Type B pancreatic cell (in vitro differentiated cells): ENCODE data around the gene RNF141. TPM values are rescaled to one million over a fixed set of nuclear protein-coding genes. Genes with fewer than 3 reads are reported as not detected.

ENCODE experiments used
- DNase-seq: peaks from one replicate; pipeline ENCODE4 v3.0.0; 2021; ENCODE audit warnings: mixed read lengths; ENCODE audit not compliant: unreplicated experiment; ENCODE audit errors: extremely low spot score
- H3K27ac Mint-ChIP-seq: 2 replicates; pipeline ENCODE4 v1.8.0; 2021; ENCODE audit warnings: mild to moderate bottlenecking, mixed read lengths
- H3K27me3 Mint-ChIP-seq: 2 replicates; pipeline ENCODE4 v1.8.0; 2021; ENCODE audit warnings: mixed read lengths
- H3K36me3 Mint-ChIP-seq: 2 replicates; pipeline ENCODE4 v1.8.0; 2021; ENCODE audit warnings: mixed read lengths
- H3K4me1 Mint-ChIP-seq: one replicate; pipeline ENCODE4 v1.8.0; 2021; ENCODE audit warnings: mixed read lengths; ENCODE audit not compliant: unreplicated experiment
- H3K4me3 Mint-ChIP-seq: 2 replicates; pipeline ENCODE4 v1.8.0; 2021; ENCODE audit warnings: mild to moderate bottlenecking, mixed read lengths
- H3K9me3 Mint-ChIP-seq: 2 replicates; pipeline ENCODE4 v1.8.0; 2021; ENCODE audit warnings: mixed read lengths
- total RNA-seq: library from RNA; stranded (reverse); gene quantifications from 2 replicates; pipeline ENCODE4 v1.2.1, GENCODE V29; 2021; ENCODE audit warnings: low replicate concordance
- TF ChIP-seq, protein P1 (sequence below): fragments of 200-600 bp; sonication (generic); conservative IDR thresholded peaks from 2 replicates; pipeline ENCODE4 v1.5.0; 2021; ENCODE audit warnings: antibody characterized with exemption, mild to moderate bottlenecking

Gene RNF141
- total RNA-seq, 1 donor from 2014 or later = 43.2 TPM

DNA sequence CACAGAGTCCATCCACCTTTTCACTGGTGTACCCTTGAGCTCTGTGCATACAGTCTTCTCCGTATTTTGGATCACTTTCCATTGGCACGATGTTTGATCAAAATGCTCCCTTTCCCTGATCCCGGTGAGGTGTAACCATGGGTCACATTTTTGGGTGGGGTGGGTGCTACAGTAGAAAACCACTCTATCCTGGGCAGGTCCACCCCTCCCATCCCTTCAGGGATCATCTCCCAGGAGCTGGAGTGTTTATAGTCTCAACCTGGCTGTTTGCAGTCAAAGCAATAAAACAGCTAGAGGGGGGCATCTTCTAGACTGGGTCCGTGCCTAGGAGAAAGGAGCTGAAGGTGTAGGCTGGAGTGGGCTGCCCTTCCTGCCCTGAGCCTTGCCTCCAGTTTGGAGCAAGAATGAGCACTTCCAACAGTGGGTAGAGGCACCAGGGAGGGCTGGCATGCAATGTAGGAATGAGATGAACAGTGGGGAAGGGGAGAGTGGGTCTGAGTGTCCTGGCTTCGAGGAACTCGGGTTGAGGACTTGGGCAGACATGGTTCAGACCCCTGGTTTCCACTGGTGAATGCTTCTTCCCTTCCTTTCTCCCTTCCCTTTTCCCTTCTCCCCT, 38.8 kb downstream of the RNF141 start:
- H3K4me3 Mint-ChIP-seq = no peak overlapping the region

DNA sequence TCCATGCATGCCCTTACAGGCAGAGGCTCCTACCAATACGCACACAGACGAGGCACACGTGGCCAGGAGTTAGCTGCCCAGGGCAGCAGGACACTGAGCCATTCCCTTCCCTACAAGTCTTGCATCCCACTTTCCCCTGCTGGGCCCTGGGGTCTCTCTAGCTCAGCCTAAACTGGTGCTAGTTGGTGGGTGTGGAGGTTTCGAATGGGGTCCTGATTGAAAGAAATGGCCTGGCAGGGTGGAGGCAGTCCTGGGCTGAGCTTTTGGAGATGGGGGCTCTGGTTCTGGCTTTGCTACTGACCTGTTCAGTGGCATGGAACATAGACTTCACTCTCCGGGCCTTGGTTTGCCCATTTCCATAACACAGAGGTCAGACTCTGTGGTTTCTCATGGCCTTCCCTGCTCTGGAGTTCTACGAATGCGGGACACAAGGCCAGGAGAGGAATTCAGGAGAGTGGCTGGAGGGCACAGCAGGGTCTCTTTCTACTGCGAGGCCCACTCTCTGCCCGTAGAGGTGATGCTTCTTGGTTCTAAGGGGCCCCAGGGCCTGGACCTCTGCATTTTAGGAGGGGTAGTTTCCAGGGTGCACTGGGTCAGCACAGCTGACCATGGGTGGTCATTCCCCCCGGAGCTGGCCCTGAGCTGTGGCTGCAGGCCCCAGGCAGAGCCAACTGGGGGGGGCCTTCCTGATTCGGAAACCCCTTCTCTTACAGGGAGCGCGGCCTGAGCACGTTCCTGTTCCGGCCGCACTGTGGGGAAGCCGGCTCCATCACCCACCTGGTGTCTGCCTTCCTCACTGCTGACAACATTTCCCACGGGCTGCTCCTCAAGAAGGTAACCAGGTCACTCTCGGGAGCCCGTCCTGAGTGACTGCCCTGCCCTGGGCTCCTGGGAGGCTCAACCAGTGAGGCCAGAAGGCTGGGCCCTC, 40.0 kb downstream of the RNF141 start:
- Mint-ChIP-seq H3K27ac (no peak overlapping the region), H3K9me3 (no peaks in the 10 kb centered on the region), H3K4me1 (peaks cover 19% of the 10 kb centered on the region), H3K4me3 (no peak overlapping the region), H3K36me3 (peaks cover 5% of the 10 kb centered on the region), H3K27me3 (no peaks in the 10 kb centered on the region)
- TF ChIP-seq, protein P1, sequence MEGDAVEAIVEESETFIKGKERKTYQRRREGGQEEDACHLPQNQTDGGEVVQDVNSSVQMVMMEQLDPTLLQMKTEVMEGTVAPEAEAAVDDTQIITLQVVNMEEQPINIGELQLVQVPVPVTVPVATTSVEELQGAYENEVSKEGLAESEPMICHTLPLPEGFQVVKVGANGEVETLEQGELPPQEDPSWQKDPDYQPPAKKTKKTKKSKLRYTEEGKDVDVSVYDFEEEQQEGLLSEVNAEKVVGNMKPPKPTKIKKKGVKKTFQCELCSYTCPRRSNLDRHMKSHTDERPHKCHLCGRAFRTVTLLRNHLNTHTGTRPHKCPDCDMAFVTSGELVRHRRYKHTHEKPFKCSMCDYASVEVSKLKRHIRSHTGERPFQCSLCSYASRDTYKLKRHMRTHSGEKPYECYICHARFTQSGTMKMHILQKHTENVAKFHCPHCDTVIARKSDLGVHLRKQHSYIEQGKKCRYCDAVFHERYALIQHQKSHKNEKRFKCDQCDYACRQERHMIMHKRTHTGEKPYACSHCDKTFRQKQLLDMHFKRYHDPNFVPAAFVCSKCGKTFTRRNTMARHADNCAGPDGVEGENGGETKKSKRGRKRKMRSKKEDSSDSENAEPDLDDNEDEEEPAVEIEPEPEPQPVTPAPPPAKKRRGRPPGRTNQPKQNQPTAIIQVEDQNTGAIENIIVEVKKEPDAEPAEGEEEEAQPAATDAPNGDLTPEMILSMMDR = no peak
- peak; percentile 54 for DNase-seq

More for the DNA sequence above, 38.8 kb downstream of the RNF141 start:
- TF ChIP-seq, protein P1 = no peak
- H3K4me1 Mint-ChIP-seq = peaks cover 19% of the 10 kb centered on the region
- DNase-seq = peak; percentile 39
- no peaks in the 10 kb centered on the region for H3K9me3 Mint-ChIP-seq
- H3K27me3 Mint-ChIP-seq = no peaks in the 10 kb centered on the region
- no peak overlapping the region for H3K27ac Mint-ChIP-seq
- peaks cover 8% of the 10 kb centered on the region for H3K36me3 Mint-ChIP-seq

DNA sequence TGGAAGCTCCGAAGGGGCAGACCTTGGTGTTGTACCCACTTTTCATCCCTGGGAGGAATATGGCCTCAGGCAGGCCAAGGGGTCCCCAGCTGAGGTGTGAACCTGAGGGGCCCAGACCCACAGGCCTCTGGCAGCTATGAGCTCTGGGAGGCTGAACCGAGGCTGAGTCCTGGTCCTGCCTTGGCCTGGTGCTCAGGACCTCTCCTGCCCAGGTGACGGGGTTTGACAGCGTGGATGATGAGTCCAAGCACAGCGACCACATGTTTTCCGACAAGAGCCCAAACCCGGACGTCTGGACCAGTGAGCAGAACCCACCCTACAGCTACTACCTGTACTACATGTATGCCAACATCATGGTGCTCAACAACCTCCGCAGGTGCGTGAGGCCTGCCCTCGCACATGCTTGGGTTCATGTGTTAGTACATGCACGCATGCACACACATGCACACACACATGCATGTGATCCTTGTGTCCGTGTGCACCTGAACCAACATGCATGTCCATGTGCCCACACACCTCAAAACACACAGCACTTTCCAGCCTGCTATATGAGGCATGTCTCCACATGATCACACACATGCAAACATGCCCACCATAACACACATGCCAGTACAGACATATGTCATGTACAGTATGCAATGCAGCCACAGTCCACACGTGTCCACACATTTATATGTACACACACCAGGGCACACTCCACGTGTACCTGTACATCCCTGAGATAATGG, 40.9 kb downstream of the RNF141 start:
- H3K27me3 Mint-ChIP-seq = no peaks in the 10 kb centered on the region
- DNase-seq = no peak
- no peaks in the 10 kb centered on the region for H3K9me3 Mint-ChIP-seq
- H3K4me1 Mint-ChIP-seq = peaks cover 19% of the 10 kb centered on the region
- peaks cover 5% of the 10 kb centered on the region for H3K36me3 Mint-ChIP-seq
- TF ChIP-seq, protein P1 = no peak
- no peak overlapping the region for H3K27ac Mint-ChIP-seq
- no peak overlapping the region for H3K4me3 Mint-ChIP-seq

DNA sequence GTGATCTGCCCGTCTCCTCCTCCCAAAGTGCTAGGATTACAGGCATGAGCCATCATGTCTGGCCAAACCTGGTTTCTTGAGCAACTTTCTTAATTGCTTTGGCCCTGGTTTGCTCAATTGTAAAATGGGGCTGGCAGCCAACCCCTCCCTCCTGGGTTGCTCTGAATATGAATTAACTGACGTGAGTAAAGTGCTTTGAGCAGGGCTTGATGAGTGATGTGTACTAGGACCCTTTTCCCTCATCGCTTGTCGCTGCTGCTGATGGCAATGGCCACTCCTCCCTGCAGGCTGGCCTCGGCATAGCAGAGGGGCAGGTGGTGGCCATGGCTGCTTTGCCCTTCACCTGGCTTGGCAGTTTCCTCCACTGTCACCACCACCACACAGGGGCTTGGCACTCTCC, 41.5 kb downstream of the RNF141 start:
- no peak overlapping the region for H3K4me3 Mint-ChIP-seq
- no peak for DNase-seq
- H3K36me3 Mint-ChIP-seq = peaks cover 9% of the 10 kb centered on the region
- peaks cover 19% of the 10 kb centered on the region for H3K4me1 Mint-ChIP-seq
- H3K27me3 Mint-ChIP-seq = no peaks in the 10 kb centered on the region
- H3K9me3 Mint-ChIP-seq = no peaks in the 10 kb centered on the region
- TF ChIP-seq, protein P1 = no peak
- H3K27ac Mint-ChIP-seq = no peak overlapping the region

DNA sequence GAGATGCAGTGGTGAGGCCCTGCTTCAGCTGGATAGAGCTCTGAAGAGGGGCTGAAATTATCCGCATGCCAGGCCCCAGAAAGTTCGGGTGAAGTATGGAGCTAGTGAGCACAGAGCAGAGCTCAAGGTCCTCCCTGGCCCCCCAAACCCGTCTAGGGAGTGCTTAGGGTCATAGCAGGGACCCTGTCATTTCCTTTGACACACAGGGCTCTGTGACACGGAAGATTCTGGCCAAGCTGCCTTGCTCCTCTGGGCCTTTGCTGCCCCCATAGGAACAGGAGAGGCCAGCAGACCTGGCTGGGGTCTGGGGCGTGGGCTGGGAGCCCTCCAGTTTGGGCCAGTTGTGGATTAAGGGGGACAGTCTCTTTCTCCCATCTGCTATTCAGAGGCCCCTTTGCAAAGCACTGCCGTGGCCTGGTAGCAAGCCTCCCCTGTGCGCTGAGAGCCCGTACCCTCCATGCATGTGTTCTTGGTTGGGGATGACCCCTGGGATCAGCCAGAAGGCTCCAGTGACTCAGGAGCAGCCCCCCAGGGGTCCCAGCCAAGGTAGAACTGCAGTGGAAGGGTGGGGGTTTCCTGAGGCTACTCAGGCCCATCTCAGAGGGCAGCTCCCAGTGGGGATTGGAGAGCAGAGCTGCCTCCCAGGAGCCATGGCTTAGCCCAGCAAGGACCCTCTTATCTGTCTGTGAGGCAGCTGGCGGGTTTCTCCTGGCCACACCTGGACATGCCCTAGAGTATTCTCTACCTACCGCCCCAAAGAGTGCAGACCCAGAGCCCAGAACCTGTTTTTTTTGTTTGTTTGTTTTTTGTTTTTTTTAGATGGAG, 42.3 kb downstream of the RNF141 start:
- peaks cover 12% of the 10 kb centered on the region for H3K4me1 Mint-ChIP-seq
- TF ChIP-seq, protein P1 = no peak
- H3K4me3 Mint-ChIP-seq = no peak overlapping the region
- H3K9me3 Mint-ChIP-seq = peaks cover 4% of the 10 kb centered on the region
- H3K27ac Mint-ChIP-seq = no peak overlapping the region
- peaks cover 14% of the 10 kb centered on the region for H3K36me3 Mint-ChIP-seq
- no peaks in the 10 kb centered on the region for H3K27me3 Mint-ChIP-seq
- peak; percentile 56 for DNase-seq
